Measurements from ENCODE around the gene KLF5.
"Not testable (repeated sequence)": the region's sequence is repeated elsewhere in the genome, so short reads cannot be mapped to it uniquely, and the experiment has no call there.

Gene KLF5

GRCh38 chr13:73058736-73059459 lies at the start of gene KLF5:
TSS of gene KLF5 (plus strand) at chr13:73059005. CDS start at chr13:73059328, 323 bp downstream.
- DNase-seq: peak; percentile 98

GRCh38 chr13:73011751-73012150 lies 47.1 kb upstream of the KLF5 start:
- no peak for DNase-seq

- DNase-seq: no peak
Measured at GRCh38 chr13:73015805-73016204, 43.0 kb upstream of the KLF5 start.

- no peak for DNase-seq
Measured at GRCh38 chr13:73018336-73018735, 40.5 kb upstream of the KLF5 start.

GRCh38 chr13:73025217-73026012 lies 33.4 kb upstream of the KLF5 start:
- no peak for DNase-seq

GRCh38 chr13:73034901-73035300 lies 23.9 kb upstream of the KLF5 start:
- DNase-seq: no peak

GRCh38 chr13:73035660-73036059 lies 23.1 kb upstream of the KLF5 start:
- DNase-seq: no peak

GRCh38 chr13:73036566-73036965 lies 22.2 kb upstream of the KLF5 start:
- DNase-seq: no peak

GRCh38 chr13:73038064-73038463 lies 20.7 kb upstream of the KLF5 start:
- no peak for DNase-seq

GRCh38 chr13:73039201-73040108 lies 19.4 kb upstream of the KLF5 start:
- DNase-seq: no peak

- DNase-seq: no peak
Measured at GRCh38 chr13:73040484-73040883, 18.3 kb upstream of the KLF5 start.

- DNase-seq: no peak
Measured at GRCh38 chr13:73040968-73041596, 17.7 kb upstream of the KLF5 start.

- DNase-seq: no peak
Measured at GRCh38 chr13:73045031-73045430, 13.8 kb upstream of the KLF5 start.

GRCh38 chr13:73048615-73049014 lies 10.2 kb upstream of the KLF5 start:
- not testable (repeated sequence) for DNase-seq

- DNase-seq: no peak
Measured at GRCh38 chr13:73054712-73055111, 4.1 kb upstream of the KLF5 start.

- DNase-seq: no peak
Measured at GRCh38 chr13:73055813-73056564, 2.8 kb upstream of the KLF5 start.

GRCh38 chr13:73056565-73056962 lies 2.2 kb upstream of the KLF5 start:
- DNase-seq: no peak

- no peak for DNase-seq
Measured at GRCh38 chr13:73057284-73058063, 1.3 kb upstream of the KLF5 start.

GRCh38 chr13:73058064-73058313 lies 816 bp upstream of the KLF5 start:
- no peak for DNase-seq

GRCh38 chr13:73058432-73058735 lies 421 bp upstream of the KLF5 start:
- no peak for DNase-seq

GRCh38 chr13:73059460-73060250 lies 850 bp downstream of the KLF5 start:
- peak; percentile 61 for DNase-seq
